Measurements from ENCODE around the gene DENND4A.
"Not testable (repeated sequence)": the region's sequence is repeated elsewhere in the genome, so short reads cannot be mapped to it uniquely, and the experiment has no call there.

Gene DENND4A

DNA sequence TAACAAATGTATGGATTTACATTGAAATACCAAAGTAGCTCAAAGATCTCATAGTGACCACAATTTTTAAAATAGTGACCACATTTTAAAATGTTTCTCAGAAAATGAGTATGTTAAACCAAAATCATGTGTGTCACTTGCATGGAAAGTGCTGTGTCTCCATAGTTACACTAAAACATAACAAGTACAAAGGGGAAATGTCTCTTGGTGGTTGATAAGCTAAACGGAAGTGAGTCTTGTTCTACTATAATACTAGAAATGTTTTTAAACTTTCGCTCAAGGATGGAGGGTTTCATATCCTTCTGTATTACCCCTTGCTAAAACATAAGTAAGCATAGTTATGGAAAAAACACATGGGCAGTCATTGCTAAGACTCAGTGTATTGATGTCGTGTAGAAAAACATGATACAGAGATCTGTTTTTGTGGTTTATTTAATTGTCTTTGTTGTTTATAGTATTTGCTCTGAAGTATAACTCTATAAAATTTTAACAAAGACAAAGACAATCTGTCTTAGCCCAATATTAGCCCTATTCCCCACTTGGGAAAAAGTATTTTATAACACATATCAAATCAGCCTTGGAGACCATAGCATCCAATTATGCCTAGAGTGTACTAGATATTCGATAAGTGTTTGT is 27.0 kb upstream of the DENND4A start:
- DNase-seq = no peak

DNA sequence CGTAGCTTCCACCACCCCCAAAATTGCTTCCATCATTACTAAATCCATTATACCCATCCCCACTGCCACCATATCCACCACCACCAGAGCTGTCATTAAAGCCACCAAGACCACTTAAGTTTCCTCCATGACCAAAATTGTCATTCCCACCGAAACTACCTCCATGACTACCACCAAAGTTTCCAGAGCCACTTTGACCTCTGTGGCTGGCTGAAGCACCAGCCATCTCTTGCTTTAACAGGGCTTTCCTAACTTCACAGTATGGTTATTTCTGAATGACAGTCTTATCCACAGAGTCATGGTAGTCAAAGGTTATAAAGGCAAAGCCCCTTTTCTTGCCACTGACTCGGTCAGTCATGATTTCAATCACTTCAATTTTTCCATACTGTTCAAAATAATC is 24.3 kb upstream of the DENND4A start:
- no peak for DNase-seq

DNA sequence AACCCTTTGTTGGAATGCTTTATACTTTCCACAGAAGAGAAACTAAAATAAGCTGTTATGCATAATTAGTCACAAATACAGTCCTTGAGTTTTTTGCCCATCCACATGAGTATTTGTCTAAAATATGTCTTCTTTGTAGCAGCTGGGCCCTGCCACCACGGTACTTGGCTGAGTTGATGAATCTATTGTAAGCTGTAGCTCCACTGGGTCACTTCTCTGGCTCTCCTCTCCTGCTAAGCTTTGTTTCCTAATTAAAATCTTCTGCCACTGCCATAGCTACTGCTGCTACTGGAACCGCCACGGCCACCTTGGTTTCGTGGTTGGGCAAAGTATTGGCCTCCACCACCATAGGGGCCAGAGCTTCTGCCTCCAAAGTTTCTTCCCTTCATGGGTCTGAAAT is 23.9 kb upstream of the DENND4A start:
- DNase-seq = not testable (repeated sequence)

DNA sequence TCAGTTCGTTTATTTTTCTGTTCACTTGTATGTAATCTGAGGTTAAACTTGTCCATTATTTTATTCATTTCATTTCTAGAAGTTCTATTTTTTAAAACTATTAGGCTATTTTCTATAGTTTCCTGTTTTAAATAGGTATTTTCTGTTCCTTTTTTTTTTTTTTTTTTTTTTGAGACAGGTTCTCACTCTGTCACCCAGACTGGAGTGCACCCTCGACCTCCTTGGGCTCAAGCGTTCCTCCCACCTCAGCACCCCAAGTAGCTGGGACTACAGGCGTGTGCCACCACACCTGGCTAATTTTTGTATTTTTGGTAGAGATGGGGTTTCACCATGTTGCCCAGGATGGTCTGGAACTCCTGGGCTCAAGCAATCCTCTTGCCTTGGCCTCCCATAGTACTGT is 22.2 kb upstream of the DENND4A start:
- DNase-seq = not testable (repeated sequence)

DNA sequence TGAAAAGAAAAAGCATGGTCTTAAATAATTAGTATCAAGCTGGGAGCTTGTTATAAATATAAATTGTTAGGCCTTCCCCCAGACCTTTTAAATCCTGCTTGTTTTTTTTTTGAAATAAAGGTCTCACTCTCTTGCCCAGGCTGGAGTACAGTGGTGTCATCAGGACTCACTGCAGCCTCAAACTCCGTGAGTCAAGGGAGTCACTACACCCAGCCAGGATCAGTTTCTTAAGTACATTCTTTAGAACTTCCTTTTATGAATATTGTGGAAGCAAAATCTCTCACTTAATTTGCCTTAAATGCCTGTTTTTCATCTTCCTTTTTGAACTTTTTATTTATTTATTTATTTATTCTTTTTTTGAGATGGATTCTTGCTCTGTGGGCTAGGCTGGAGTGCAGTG is 20.8 kb upstream of the DENND4A start:
- no peak for DNase-seq

DNA sequence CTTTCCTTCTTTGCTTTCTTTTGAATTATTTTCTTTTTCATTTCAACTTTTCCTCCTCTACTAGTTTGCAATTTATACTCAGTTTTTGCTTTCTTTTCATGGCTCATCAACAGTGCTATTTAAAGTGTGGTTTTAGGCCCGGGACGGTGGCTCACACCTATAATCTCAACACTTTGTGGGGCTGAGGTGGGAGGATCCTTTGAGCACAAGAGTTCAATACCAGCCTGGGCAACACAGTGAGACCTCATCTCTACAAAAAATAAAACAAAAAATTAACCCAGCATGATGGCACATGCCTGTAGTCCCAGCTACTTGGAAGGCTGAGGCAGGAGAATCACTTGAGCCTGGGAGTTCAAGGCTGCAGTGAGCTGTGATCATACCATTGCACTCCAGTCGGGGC is 20.4 kb upstream of the DENND4A start:
- no peak for DNase-seq

DNA sequence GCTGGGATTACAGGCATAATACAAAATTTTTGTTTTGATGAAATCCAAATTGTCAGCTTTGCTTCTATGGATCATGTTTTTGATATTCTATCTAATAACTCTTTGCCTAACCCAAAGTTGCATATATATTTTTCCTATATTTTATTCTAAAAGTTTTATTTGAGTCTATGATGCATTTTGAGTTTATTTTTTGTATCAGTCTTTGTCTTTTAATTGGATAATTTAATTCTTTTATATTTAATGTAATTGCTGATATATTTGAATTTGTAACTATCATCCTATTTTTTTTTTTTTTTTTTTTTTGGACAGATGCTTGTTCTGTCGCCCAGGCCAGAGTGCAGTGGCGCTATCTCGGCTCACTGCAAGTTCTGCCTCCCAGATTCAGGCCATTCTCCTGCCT is 19.7 kb upstream of the DENND4A start:
- DNase-seq = no peak

DNA sequence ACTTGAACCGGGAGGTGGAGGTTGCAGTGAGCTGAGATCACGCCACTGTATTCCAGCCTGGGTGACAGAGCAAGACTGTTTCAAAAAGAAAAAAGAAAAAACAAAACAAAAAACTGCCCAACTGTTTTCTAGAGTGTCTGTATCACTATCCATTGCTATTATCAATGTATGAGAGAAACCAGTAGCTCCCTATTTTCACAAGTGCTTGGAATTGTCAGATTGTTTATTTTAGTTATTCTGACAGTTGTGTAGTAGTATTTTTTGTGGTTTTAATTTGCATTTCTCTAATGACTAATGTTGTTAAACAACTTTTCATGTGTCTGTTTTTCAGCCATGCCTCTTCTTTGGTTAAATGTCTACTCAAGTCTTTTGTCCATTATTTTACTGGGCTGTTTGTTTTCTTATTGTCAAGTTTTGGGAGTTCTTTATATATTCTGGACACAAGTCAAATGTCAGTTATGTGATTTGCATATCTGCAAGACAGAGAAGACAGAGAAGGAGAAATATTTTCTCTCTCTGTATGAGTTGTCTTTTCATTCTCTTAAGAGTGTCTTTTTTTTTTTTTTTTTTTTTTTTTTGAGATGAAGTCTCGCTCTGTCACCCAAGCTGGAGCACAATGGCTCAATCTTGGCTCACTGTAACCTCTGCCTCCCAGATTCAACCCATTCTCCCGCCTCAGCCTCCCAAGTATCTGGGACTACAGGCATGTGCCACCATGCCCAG is 19.1 kb upstream of the DENND4A start:
- DNase-seq = not testable (repeated sequence)

DNA sequence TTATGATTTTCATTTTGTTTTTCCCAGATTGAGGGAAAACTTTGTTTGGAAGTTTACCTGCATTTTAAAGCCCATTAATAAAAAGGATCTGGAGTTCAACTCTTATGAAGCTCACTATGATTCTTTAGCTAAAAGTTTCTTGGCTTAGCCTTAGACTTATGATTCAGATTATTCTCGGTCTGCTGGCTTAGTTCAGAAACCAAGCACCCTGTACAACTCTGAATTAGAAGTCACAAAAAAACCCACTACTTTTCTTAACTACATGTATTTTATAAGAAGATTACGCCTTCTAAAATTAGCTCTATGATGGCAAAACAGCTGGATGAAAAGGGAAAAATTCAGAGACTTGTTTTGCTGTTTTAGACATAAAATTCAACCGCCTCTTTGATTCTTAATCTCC is 14.3 kb upstream of the DENND4A start:
- no peak for DNase-seq

DNA sequence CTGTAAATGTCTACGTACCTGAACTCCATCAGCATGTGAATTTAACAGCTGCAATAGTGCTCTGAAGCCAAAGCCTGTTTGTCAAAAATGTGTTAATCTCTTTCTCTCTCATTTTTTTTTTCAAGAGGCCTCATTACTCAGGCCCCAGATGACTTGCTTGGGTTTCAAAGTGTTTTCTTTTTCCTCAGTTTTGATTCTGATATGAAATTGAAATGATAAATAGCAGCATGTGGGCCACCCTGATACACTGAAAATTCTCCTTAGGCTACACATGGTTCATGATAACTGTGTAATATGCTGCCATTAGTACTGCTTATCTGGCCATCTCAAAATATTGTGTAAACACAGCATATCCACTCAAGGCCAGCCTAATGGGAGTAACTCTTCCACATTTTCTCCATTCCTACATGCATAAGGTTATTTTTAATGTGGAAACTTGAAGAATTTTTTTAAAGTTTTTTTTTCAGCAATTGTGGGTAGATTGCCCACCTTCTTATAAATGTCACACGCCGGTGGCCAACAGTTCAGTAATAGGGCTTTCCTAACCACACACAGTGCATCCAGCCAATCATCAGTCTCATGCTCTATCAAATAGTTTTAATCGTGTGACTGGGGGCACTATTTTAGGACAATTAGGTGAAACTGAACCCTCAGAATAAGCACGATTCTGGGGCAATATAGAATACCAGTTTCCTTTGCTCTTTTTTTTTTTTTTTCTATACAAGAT is 13.1 kb upstream of the DENND4A start:
- no peak for DNase-seq

DNA sequence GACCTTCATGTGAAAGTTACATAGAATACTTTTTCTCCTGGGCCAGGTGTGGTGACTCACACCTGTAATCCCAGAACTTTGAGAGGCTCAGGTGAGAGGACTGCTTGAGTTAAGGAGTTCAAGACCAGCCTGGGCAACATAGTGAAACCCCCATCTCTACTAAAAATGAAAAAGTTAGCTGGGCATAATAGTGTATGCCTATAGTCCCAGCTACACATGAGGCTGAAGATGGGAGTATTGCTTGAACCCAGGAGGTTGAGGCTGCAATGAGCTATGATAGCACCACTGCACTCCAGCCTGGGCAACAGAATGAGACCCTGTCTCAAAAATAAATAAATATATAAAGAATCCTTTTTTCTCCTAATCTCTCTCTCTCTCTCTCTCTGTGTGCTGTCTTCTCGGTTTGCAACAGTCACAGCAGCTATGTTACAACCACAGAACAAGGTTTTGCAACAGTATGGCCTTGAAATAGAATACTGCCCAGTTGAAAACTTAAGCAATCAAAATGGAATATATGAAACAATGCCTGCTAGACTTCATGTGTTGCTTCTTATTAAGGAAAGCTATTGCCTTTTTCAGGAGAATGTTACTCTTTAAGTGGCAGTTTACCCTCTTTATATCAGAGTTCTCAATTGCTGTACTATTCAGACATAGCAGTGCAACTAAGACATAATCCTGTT is 12.3 kb upstream of the DENND4A start:
- no peak for DNase-seq

DNA sequence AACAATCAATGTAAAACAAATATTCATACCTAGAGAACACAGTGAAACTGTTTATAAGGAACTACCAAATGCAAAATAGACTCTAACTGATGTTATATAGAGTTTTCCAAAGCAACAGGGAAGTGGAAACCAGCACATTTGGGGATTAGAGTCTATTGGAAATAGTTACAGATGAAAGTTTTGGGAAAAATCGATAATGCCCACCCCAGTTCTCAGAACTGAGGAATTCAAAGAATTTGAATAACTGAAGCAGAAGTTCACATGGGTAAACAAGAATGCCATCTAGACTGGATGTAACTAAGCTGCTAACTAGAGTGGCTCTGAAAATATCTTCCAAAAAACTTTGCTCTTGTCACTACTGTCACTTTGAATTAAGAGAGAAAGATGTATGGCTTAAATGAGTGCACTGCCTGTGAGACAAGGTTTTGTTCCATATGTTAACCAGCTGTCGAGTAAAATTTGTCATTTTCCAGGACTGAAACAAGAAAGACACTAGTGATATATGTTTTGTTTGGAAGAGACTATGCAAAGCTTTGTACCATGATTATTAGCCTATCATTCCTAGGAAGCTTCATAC is 9.2 kb upstream of the DENND4A start:
- DNase-seq = no peak

DNA sequence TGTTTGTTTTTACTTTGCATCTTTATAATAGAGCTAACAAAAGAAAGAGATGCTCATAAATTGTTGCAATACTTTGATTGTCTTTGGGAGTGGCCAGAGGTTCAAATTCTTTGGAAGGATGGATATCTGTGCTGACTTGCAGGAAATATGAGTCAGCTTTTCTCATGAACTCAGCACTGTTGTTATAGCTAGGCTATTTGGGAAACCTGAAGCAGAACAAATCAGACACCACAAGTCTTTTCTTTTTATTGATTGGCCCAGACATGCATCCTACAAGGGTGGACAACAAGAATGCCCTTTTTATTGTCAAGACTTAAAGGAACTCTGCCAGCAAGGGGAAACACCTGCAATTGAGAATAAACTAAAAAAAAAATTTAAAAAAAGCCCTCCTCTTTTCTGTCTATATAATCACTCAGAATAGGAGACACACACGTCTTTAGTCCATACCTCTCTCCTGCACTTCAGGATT is 4.6 kb upstream of the DENND4A start:
- DNase-seq = no peak

DNA sequence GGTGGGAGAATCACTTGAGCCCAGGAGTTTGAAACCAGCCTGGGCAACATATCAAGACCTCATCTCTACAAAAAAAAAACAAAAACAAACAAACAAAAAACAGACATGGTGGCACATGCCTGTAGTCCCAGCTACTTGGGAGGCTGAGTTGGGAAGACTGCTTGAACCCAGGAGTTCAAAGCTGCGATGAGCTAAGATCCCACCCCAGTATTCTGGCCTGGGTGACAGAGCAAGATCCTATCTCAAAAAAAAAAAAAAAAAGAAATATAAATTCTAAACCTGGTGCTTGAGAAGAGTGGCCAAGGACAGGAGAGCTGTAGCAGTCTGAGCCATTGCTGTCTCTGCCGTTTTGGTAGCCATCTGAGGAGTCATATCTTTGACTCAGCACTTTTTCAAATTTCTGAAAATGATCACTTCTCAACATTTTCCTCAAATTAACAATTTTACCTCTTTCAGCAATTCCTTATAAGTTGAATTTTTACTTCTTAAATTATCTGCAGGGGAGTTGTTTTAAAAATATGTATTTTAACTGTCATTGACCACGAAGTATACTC is 3.6 kb upstream of the DENND4A start:
- no peak for DNase-seq

DNA sequence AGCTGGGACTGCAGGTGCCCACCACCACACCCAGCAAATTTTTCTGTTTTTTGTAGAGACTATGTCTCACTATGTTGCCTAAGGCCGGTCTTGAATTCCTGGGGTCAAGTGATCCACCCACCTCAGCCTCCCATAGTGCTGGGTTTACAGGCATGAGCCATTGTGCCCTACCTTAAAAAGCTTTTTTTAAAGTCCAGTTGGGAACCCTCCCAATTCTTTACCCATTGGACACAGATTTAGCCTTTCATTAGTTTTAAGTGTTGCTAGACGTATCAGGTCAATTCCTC is 1.7 kb upstream of the DENND4A start:
- no peak for DNase-seq

DNA sequence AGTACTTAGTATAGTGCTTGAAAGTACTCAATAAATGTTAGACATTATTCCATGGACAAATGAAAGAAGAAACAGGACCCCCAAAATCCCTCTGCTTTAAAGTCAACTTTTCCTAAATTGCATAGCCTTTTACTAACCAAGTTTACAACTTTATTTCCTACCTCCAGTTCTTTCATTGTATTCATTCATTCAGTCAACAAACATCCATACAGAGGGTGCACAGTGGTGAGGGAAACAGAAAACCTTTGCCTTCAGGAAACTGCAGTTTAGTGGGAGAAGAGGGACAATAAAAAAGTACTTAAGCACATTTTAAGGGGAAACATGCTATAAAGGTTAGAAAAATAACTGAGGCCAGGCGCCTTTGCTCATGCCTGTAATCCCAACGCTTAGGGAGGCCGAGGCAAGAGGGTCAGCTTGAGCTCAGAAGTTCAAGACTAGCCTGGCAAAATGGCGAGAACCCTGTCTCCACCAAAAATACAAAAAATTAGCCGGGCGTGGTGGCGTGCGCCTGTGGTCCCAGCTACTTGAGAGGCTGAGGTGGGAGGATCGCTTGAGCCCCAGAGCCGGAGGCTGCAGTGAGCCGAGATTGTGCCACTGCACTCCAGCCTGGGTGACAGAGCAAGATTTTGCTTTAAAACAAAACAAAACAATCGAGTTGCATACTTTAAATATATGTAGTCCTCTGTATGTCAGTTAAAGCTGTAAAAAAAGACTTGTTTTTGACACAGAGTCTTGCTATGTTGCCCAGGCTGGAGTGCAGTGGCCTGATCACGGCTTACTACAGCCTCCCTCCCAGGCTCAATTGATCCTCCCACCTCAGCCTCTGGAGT is 1.1 kb upstream of the DENND4A start:
- DNase-seq = no peak

DNA sequence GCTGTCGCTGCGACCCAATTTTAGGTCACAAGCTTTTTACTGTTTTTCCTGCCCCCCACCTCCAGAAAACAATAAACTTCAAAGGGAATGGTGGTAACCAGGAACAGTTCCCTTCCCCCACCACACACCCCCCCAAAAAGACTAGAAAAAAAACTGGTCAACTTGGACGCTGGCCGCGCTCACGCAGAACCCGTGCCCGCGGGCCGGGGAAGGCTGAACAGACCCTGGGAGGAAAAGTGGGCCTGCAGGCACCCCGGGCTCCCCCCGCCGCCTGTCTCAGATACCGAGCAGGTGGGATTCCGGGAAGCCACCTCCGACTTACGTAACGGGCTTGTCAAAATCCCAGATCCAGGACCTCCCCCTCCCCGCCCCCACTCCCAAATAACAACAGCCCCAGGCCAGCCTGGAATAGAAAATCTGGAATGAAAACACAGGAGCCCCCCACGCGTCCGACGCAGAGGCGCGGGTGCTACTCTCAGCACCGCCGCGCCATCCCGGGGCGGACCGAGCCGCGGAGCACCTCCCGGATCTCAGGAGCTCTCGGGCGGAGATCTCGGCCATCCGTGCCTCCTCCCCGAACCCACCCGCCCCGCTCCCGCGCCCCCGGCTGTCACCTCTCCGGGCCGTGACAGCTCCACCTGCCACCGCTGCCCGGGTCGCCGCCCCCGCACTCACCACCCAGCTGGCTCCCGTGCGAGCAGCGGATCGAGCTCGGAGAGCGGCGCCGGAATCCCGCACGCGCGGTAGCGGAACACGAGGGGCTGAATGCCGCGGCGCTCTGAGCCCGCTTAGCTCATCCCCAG is 557 bp downstream of the DENND4A start:
- DNase-seq = peak in 1 of 2 experiments; percentile 58

DNA sequence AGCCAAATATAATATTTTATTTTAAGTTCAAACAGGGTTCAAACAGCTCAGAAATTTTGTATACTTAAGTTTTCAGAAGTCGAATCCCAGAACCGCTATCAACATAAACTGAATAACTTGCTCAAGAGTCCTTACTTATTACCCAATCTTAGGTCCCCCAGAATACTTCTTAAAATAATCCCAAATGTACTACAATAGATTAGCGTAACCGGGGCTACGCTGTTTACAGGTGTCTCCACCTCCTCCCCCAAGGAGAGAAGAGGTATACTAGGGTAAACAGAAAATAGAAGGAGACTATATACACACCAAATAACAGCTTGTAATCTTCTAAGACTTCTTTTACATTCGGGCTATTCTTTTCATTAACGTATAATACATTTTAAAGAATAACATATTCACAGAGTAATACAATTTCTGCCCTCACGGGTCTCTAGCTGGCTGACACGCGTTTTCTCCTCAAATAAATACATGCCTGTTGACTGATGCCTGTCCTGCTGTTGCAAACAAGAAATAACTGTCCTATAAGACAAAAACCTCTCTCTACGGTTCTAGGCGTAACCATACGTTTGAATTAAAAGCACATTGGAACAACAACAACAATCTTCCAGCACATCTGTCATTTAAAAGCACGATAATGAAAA is 1.3 kb downstream of the DENND4A start:
- DNase-seq = no peak

DNA sequence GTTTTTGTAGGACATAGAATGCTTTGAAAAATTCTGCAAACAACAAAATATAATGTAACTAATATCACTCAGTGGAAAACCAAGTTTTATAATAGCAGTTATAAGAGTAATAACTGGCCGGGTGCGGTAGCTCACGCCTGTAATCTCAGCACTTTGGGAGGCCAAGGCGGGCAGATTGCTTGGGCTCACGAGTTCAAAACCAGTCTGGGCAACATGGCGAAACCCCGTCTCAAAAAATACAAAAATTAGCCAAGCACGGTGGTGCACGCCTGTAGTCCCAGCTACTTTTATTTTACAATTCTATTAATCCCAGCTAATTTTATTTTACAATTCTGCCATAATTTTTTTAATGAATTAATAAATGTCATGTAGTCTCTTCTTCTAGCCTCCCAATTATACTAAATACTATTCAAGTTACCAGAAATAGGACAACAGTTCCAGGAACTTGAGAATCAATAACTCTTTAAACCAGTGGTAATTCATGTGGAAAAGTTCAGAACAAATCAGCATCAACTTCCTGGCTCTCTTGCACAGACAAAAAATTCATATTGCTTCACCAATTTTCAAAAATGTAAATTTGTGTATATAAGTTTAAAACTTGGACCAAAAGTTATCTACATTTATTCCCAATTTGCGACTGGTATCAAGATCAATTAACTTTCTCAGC is 2.2 kb downstream of the DENND4A start:
- DNase-seq = no peak

DNA sequence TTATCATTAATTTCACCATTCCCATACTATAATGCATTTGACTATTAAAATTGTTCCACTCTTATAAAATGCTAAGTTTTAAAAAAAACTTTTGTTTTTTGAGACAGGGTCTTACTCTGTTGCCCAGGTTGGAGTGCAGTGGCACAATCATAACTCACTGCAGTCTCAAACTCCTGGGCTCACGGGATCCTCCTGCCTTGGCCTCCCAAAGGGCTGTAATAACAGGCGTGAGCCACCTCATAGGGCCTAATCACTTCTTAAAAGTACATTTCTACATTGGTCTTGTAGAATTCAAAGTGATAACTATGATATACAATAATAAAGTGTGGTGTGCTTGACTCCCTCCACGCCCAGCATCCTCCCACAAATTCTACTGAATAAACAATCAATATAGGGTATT is 3.0 kb downstream of the DENND4A start:
- DNase-seq = no peak
